ENCODE results near the gene PLEKHH2. TPM values are rescaled to one million over a fixed set of nuclear protein-coding genes. Genes with fewer than 3 reads are reported as not detected.

PLEKHH2 gene
- total and polyA plus RNA-seq, 2 of the 13 experiments (the other 11 are each of a cell fraction or from before 2014, with no cell fraction given) = 1.1 to 3.0 TPM

DNA sequence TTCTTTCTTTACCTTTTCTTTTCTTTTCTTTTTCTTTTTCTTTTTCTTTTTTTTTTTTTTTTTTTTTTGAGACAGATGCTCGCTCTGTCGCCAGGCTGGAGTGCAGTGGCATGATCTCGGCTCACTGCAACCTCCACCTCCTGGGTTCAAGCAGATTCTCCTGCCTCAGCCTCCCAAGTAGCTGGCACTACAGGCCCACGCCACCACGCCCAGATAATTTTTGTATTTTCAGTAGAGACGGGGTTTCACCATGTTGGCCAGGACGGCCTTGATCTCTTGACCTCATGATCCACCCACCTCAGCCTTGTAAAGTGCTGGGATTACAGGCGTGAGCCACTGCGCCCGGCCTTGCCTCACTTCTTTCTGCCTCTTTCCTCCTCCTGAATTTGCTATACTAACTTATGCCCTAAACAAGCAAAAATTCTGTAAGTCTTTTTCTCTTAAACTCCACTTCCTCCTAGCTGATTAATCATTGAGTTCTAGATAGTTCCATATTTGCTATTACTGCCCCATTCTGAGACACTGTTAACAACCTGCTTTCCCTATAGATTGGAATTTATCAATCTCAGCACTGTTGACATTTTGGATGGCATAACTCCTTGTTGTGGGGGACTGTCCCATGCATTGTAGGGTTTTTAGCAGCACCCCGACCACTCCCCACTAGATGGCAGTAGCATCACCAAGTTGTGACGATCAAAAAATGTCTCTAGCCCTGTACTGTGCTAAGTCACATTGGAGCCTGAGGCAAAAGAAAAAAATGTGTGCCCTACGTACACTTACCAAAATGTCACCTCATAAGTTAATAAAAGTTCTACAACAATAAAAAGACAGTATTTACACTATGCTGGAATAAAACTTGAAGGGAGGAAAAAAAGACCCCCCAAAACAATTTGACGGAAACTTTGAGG is 24.8 kb upstream of the PLEKHH2 start (continued):
- TF ChIP-seq, protein P1, sequence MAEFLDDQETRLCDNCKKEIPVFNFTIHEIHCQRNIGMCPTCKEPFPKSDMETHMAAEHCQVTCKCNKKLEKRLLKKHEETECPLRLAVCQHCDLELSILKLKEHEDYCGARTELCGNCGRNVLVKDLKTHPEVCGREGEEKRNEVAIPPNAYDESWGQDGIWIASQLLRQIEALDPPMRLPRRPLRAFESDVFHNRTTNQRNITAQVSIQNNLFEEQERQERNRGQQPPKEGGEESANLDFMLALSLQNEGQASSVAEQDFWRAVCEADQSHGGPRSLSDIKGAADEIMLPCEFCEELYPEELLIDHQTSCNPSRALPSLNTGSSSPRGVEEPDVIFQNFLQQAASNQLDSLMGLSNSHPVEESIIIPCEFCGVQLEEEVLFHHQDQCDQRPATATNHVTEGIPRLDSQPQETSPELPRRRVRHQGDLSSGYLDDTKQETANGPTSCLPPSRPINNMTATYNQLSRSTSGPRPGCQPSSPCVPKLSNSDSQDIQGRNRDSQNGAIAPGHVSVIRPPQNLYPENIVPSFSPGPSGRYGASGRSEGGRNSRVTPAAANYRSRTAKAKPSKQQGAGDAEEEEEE (CRISPR knock-in tag; IDR thresholded peaks at IDR 0.05; ENCODE audit: borderline replicate concordance) = no peak
- TF ChIP-seq STAG1 (CRISPR knock-in tag; IDR thresholded peaks at IDR 0.05) = peak; percentile 83
- TF ChIP-seq KDM3A (CRISPR knock-in tag; IDR thresholded peaks at IDR 0.05; ENCODE audit: low read depth) = 0 out of 2 replicates have a peak, but pooled peaks have one; percentile 12
- no peak for TF ChIP-seq ZNF841 (CRISPR knock-in tag; IDR thresholded peaks at IDR 0.05; ENCODE audit: borderline replicate concordance)
- TF ChIP-seq, protein P2, sequence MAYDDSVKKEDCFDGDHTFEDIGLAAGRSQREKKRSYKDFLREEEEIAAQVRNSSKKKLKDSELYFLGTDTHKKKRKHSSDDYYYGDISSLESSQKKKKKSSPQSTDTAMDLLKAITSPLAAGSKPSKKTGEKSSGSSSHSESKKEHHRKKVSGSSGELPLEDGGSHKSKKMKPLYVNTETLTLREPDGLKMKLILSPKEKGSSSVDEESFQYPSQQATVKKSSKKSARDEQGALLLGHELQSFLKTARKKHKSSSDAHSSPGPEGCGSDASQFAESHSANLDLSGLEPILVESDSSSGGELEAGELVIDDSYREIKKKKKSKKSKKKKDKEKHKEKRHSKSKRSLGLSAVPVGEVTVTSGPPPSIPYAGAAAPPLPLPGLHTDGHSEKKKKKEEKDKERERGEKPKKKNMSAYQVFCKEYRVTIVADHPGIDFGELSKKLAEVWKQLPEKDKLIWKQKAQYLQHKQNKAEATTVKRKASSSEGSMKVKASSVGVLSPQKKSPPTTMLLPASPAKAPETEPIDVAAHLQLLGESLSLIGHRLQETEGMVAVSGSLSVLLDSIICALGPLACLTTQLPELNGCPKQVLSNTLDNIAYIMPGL (CRISPR knock-in tag; IDR thresholded peaks at IDR 0.05; ENCODE audit: borderline replicate concordance in 1 of 2, low read depth in 1 of 2) = peak; percentile 67 to 79
- TF ChIP-seq ZNF121 (CRISPR knock-in tag; IDR thresholded peaks at IDR 0.05) = no peak
- TF ChIP-seq BRD4 (CRISPR knock-in tag; IDR thresholded peaks at IDR 0.05) = no peak
- peak; percentile 71; the same call in 1 of the 2 replicates for TF ChIP-seq SMC3 (IDR thresholded peaks at IDR 0.05; ENCODE audit: low read length)
- no peak for TF ChIP-seq ZNF224 (CRISPR knock-in tag; IDR thresholded peaks at IDR 0.05)
- no peak for TF ChIP-seq ETV6 (CRISPR knock-in tag; conservative IDR thresholded peaks at IDR 0.05)
- TF ChIP-seq NAIF1 (CRISPR knock-in tag; IDR thresholded peaks at IDR 0.05; ENCODE audit: borderline replicate concordance) = no peak
- TF ChIP-seq ZNF468 (CRISPR knock-in tag; IDR thresholded peaks at IDR 0.05) = no peak
- TF ChIP-seq ARID2 (CRISPR knock-in tag; IDR thresholded peaks at IDR 0.05; ENCODE audit: borderline replicate concordance) = no peak
- TF ChIP-seq ZNF879 (CRISPR knock-in tag; IDR thresholded peaks at IDR 0.05) = no peak
- TF ChIP-seq HNRNPL (IDR thresholded peaks at IDR 0.05; ENCODE audit: low read depth, low read length) = no peak
- no peak for TF ChIP-seq HNF4G (IDR thresholded peaks at IDR 0.05; ENCODE audit: borderline replicate concordance, low read depth, low read length)
- no peak for TF ChIP-seq HNF4G (CRISPR knock-in tag; IDR thresholded peaks at IDR 0.05; ENCODE audit: borderline replicate concordance, low read depth)
- TF ChIP-seq, protein P3, sequence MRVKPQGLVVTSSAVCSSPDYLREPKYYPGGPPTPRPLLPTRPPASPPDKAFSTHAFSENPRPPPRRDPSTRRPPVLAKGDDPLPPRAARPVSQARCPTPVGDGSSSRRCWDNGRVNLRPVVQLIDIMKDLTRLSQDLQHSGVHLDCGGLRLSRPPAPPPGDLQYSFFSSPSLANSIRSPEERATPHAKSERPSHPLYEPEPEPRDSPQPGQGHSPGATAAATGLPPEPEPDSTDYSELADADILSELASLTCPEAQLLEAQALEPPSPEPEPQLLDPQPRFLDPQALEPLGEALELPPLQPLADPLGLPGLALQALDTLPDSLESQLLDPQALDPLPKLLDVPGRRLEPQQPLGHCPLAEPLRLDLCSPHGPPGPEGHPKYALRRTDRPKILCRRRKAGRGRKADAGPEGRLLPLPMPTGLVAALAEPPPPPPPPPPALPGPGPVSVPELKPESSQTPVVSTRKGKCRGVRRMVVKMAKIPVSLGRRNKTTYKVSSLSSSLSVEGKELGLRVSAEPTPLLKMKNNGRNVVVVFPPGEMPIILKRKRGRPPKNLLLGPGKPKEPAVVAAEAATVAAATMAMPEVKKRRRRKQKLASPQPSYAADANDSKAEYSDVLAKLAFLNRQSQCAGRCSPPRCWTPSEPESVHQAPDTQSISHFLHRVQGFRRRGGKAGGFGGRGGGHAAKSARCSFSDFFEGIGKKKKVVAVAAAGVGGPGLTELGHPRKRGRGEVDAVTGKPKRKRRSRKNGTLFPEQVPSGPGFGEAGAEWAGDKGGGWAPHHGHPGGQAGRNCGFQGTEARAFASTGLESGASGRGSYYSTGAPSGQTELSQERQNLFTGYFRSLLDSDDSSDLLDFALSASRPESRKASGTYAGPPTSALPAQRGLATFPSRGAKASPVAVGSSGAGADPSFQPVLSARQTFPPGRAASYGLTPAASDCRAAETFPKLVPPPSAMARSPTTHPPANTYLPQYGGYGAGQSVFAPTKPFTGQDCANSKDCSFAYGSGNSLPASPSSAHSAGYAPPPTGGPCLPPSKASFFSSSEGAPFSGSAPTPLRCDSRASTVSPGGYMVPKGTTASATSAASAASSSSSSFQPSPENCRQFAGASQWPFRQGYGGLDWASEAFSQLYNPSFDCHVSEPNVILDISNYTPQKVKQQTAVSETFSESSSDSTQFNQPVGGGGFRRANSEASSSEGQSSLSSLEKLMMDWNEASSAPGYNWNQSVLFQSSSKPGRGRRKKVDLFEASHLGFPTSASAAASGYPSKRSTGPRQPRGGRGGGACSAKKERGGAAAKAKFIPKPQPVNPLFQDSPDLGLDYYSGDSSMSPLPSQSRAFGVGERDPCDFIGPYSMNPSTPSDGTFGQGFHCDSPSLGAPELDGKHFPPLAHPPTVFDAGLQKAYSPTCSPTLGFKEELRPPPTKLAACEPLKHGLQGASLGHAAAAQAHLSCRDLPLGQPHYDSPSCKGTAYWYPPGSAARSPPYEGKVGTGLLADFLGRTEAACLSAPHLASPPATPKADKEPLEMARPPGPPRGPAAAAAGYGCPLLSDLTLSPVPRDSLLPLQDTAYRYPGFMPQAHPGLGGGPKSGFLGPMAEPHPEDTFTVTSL (CRISPR knock-in tag; IDR thresholded peaks at IDR 0.05; ENCODE audit: borderline replicate concordance) = peak; percentile 2; the same call in 1 of the 2 replicates
- TF ChIP-seq HMG20B (CRISPR knock-in tag; conservative IDR thresholded peaks at IDR 0.05) = 0 out of 2 replicates have a peak, but pooled peaks have one; percentile 25
- TF ChIP-seq, protein P4, sequence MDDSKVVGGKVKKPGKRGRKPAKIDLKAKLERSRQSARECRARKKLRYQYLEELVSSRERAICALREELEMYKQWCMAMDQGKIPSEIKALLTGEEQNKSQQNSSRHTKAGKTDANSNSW (CRISPR knock-in tag; IDR thresholded peaks at IDR 0.05; ENCODE audit: borderline replicate concordance) = no peak
